PFSK-1 (cell line): Measurements from ENCODE around the gene GINS2.

Experiments
- FOXP2 ChIP-seq: optimal IDR thresholded peaks from 2 replicates; pipeline ENCODE3; 2011; ENCODE audit warnings: borderline replicate concordance, control low read depth, inconsistent platforms; ENCODE audit not compliant: insufficient read depth; ENCODE audit errors: extremely low read length, extremely low read depth
- POLR2AphosphoS5 ChIP-seq: IDR thresholded peaks from 2 replicates; pipeline ENCODE4 v1.6.1; 2012; ENCODE audit warnings: low read depth, mild to moderate bottlenecking, control low read depth, low read length, moderate library complexity
- REST ChIP-seq, 2 experiments: IDR thresholded peaks; 2 replicates each; pipeline versions ENCODE4 v1.6.1 to v1.8.0; 2011 to 2012; ENCODE audit warnings: low read depth in 2 of 2, low read length in 2 of 2, control low read depth in 1 of 2, inconsistent platforms in 1 of 2, mild to moderate bottlenecking in 1 of 2, moderate library complexity in 1 of 2; ENCODE audit not compliant: insufficient read depth in 1 of 2
- SIN3A ChIP-seq: IDR thresholded peaks from 2 replicates; pipeline ENCODE4 v1.6.1; 2012; ENCODE audit warnings: mild to moderate bottlenecking, low read length, moderate library complexity, borderline replicate concordance; ENCODE audit not compliant: insufficient read depth
- TAF1 ChIP-seq: IDR thresholded peaks from 2 replicates; pipeline ENCODE4 v1.6.1; 2012; ENCODE audit warnings: low read length, control low read depth, borderline replicate concordance; ENCODE audit not compliant: insufficient read depth

Gene GINS2

GRCh38 chr16:85707528-85708095, 18.9 kb upstream of the GINS2 start:
- no peak for TF ChIP-seq FOXP2
- no peak for TF ChIP-seq POLR2AphosphoS5
- no peak for TF ChIP-seq REST (IDR thresholded peaks at IDR 0.05; ENCODE audit: insufficient read depth in 1 of 2, low read depth in 2 of 2, low read length in 2 of 2)
- no peak for TF ChIP-seq SIN3A
- TF ChIP-seq TAF1 = no peak

- TF ChIP-seq REST (IDR thresholded peaks at IDR 0.05; ENCODE audit: insufficient read depth in 1 of 2, low read depth in 2 of 2, low read length in 2 of 2) (no peak), FOXP2 (no peak), TAF1 (no peak), SIN3A (no peak), POLR2AphosphoS5 (no peak)
These were observed 17.8 kb upstream of the GINS2 start for GRCh38 chr16:85706449-85707034.

GRCh38 chr16:85704900-85705846, 16.4 kb upstream of the GINS2 start:
- TF ChIP-seq REST (IDR thresholded peaks at IDR 0.05; ENCODE audit: insufficient read depth in 1 of 2, low read depth in 2 of 2, low read length in 2 of 2) (no peak), SIN3A (no peak), FOXP2 (no peak), POLR2AphosphoS5 (no peak), TAF1 (no peak)

GRCh38 chr16:85704011-85704410, 15.3 kb upstream of the GINS2 start:
- TF ChIP-seq SIN3A (no peak), TAF1 (no peak), REST (IDR thresholded peaks at IDR 0.05; ENCODE audit: insufficient read depth in 1 of 2, low read depth in 2 of 2, low read length in 2 of 2) (no peak), FOXP2 (no peak), POLR2AphosphoS5 (no peak)
